ENCODE measurements around the gene CSNK1D.

DNA sequence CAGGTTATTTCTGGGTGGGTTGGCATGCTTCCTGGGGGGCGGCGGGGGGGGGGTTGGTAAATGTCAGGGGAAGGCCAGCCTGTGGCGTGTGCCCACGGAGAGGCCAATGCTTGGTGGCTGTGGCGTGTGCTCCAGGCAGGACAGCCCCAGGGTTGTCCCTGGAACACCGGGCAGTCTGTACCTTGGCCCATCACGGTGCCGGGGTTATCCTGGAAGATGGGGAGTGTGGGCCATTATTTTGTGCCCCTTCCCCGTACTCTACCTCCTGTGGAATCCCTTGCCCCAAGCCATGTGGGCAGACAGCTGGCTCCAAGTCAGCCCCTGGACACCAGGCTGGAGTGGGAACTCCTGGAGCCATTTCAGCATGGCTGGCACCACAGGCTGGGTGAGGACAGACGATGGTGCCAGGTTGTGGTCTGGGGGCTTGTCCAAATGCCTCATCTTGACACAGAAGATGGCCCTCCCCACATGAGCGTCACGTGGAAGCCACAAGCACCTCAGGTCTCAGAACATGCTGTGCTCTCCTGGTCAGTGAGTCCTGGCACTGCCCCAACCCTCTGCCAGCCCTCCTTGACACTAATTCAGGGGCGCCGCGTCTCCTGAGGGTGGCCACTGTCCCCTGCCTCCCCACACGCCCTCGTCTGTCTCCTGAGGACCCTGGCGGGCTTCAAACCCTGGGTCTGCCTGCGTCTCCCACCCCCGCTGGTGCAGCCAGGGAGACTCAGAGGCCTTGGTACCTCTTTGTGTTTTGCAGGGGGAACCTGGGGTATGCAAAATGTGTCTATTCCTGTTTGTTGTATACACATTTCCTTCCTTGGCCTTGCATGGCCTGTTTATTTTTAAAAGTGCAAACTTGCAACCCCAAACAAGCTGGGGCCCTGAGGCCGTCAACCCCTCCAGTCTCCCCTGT, 40.4 kb downstream of the CSNK1D start:
- no peak for TF ChIP-seq POLR2A (IDR thresholded peaks at IDR 0.05; ENCODE audit: low read depth, low read length)
- TF ChIP-seq POLR2AphosphoS5 (IDR thresholded peaks at IDR 0.05; ENCODE audit: low read depth, low read length), result no peak
- no peak for TF ChIP-seq TAF1 (IDR thresholded peaks at IDR 0.05; ENCODE audit: low read depth, low read length)
- no peak for TF ChIP-seq SPI1 (IDR thresholded peaks at IDR 0.05; ENCODE audit: low read depth, low read length)
- no peak for TF ChIP-seq POU2F2 (IDR thresholded peaks at IDR 0.05; ENCODE audit: low read depth, low read length)
- no peak for TF ChIP-seq PAX5 (IDR thresholded peaks at IDR 0.05; ENCODE audit: insufficient read depth, low read length, severe bottlenecking)

Data from GM12891 (cell line).